ENCODE measurements around the gene SLC9A8. TPM values are rescaled to one million over a fixed set of nuclear protein-coding genes. Genes with fewer than 3 reads are reported as not detected.

Gene SLC9A8
- total RNA-seq, 1 donor from 2014 or later: 10.5 TPM

DNA sequence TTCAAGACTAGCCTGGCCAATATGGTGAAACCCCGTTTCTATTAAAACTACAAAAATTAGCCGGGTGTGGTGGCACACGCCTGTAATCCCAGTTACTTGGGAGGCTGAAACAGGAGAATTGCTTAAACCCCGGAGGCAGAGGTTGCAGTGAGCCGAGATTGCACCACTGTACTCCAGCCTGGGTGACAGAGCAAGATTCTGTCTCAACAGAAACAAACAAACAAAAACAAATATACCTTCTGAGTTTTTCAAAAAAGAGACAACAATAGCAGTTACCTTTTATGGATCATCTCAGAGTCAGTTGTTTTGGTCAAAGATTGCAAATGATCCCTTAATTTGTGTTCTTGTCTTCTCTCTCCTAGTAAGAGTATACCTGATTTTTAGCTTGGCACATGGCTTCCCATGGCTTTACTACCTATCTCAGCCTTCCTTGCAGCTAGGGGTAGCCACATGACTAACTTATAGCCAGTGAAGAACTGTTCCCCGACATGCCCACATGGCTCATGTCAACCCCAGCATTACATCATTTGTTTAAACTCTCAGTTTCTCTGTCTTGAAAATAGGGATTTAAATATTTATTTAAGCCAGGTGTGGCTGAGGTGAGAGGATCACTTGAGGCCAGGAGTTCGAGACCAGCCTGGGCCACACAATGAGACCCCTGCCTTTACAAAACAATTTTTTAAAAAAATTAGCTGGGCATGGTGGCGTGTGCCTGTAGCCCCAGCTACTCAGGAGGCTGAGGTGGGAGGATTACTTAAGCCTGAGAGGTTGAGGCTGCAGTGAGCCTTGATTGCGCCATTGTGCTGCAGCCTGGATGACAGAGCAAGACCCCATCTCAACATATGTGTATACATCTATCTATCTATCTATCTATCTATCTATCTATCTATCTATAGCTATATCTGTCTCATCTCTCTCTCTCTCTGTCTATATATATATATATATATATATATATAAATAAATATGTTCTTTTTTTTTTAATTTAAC, 25.0 kb upstream of the SLC9A8 start:
- no peak overlapping the region for H3K4me3 Mint-ChIP-seq (ENCODE audit: unreplicated experiment)
- DNase-seq (ENCODE audit: low spot score): no peak
- H3K36me3 Mint-ChIP-seq (ENCODE audit: low read depth, unreplicated experiment): no peaks in the 10 kb centered on the region
- peaks cover 27% of the 10 kb centered on the region for H3K4me1 Mint-ChIP-seq (ENCODE audit: unreplicated experiment)
- H3K27me3 Mint-ChIP-seq (ENCODE audit: unreplicated experiment): peaks cover 3% of the 10 kb centered on the region
- no peak overlapping the region for H3K27ac Mint-ChIP-seq (ENCODE audit: unreplicated experiment)
- TF ChIP-seq, protein P1, sequence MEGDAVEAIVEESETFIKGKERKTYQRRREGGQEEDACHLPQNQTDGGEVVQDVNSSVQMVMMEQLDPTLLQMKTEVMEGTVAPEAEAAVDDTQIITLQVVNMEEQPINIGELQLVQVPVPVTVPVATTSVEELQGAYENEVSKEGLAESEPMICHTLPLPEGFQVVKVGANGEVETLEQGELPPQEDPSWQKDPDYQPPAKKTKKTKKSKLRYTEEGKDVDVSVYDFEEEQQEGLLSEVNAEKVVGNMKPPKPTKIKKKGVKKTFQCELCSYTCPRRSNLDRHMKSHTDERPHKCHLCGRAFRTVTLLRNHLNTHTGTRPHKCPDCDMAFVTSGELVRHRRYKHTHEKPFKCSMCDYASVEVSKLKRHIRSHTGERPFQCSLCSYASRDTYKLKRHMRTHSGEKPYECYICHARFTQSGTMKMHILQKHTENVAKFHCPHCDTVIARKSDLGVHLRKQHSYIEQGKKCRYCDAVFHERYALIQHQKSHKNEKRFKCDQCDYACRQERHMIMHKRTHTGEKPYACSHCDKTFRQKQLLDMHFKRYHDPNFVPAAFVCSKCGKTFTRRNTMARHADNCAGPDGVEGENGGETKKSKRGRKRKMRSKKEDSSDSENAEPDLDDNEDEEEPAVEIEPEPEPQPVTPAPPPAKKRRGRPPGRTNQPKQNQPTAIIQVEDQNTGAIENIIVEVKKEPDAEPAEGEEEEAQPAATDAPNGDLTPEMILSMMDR (IDR thresholded peaks at IDR 0.05; ENCODE audit: unreplicated experiment): no peak
- no peaks in the 10 kb centered on the region for H3K9me3 Mint-ChIP-seq (ENCODE audit: unreplicated experiment)

DNA sequence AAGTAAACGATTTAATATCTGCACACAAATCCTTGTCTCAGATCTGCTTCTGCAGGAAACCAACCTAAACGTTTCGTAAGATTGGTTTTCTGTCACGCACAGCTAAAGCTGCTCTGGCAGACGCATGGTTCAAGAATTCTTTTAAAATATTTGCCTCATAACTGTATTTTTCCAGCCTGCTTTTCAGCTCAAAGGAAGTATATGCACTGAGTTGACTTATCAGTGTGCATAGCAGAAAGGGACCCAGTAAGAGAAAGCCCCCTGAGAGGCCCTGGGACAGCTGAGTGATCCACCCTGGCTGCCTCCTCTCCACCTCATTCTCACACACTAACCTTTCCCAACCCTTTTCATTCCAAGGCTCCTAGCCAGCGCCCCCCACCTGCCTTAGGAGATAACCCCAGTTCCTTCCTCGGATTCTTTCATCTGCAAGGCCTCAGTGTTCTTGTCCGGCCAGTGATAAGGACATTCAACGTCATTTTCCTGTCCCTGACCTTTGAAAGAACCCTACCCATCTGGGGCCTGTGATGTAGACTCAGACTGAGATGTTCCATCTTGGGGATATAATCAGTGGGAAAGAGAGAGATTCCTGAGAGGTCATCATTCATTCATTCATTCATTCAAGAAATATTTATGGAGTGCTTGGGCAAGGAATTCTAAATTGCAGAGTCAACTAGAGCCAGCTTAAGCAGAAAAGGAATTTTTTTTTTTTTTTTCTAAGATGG, 22.4 kb upstream of the SLC9A8 start:
- DNase-seq (ENCODE audit: low spot score): peak; percentile 37
- Mint-ChIP-seq H3K27ac (ENCODE audit: unreplicated experiment) (peak overlapping the region; percentile 95), H3K4me3 (ENCODE audit: unreplicated experiment) (peak overlapping the region; percentile 68), H3K36me3 (ENCODE audit: low read depth, unreplicated experiment) (no peaks in the 10 kb centered on the region), H3K4me1 (ENCODE audit: unreplicated experiment) (peaks cover 34% of the 10 kb centered on the region), H3K9me3 (ENCODE audit: unreplicated experiment) (no peaks in the 10 kb centered on the region), H3K27me3 (ENCODE audit: unreplicated experiment) (peaks cover 3% of the 10 kb centered on the region)
- TF ChIP-seq, protein P1 (IDR thresholded peaks at IDR 0.05; ENCODE audit: unreplicated experiment): no peak

DNA sequence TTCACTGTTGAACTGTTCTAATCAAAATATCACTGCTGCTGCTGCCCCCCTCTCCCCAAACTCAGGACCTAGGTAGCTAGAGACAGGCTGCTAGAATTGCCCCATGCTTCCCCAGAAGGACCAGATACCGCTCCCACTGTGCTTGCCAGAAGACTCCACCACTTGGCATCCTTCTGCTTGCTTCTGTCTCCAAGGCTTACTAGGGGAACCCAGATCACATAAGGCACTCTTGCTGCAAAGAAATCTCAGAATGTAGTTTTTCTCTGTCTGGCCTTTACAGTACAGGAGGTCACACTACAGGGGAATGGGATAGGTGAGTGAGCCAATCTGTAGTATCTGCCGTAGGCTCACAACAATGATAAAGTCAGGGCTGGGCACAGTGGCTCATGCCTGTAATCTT, 21.5 kb upstream of the SLC9A8 start:
- Mint-ChIP-seq H3K27ac (ENCODE audit: unreplicated experiment) (peak overlapping the region; percentile 45), H3K36me3 (ENCODE audit: low read depth, unreplicated experiment) (no peaks in the 10 kb centered on the region), H3K4me3 (ENCODE audit: unreplicated experiment) (no peak overlapping the region), H3K27me3 (ENCODE audit: unreplicated experiment) (peaks cover 3% of the 10 kb centered on the region), H3K9me3 (ENCODE audit: unreplicated experiment) (no peaks in the 10 kb centered on the region), H3K4me1 (ENCODE audit: unreplicated experiment) (peaks cover 34% of the 10 kb centered on the region)
- no peak for DNase-seq (ENCODE audit: low spot score)
- TF ChIP-seq, protein P1 (IDR thresholded peaks at IDR 0.05; ENCODE audit: unreplicated experiment): no peak

DNA sequence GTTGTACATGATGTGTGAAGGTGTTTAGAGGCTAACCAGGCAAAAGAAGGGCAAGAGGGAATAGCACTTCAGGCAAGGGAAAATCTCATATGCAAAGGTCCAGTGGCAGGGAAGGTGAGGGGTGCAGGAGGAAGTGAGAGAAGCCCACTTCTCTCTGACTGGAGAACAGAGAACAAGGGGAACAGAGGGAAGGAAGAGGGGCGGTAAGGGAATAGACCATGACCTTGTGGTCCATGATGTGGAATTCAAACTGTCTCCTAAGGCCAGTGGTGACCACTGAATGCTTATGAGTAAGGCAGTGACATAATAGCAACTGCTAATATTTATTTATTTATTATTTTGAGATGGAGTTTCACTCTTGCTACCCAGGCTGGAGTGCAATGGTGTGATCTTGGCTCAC, 20.6 kb upstream of the SLC9A8 start:
- Mint-ChIP-seq H3K36me3 (ENCODE audit: low read depth, unreplicated experiment) (no peaks in the 10 kb centered on the region), H3K4me3 (ENCODE audit: unreplicated experiment) (no peak overlapping the region), H3K27ac (ENCODE audit: unreplicated experiment) (no peak overlapping the region), H3K4me1 (ENCODE audit: unreplicated experiment) (peaks cover 36% of the 10 kb centered on the region), H3K9me3 (ENCODE audit: unreplicated experiment) (no peaks in the 10 kb centered on the region), H3K27me3 (ENCODE audit: unreplicated experiment) (peaks cover 6% of the 10 kb centered on the region)
- TF ChIP-seq, protein P1 (IDR thresholded peaks at IDR 0.05; ENCODE audit: unreplicated experiment): no peak
- DNase-seq (ENCODE audit: low spot score): no peak
